HCT116 (cell line): ENCODE data around the gene GRHL3. TPM values are rescaled to one million over a fixed set of nuclear protein-coding genes. Genes with fewer than 3 reads are reported as not detected.

Experiments
- ATAC-seq: fragments of 200-7000 bp; cut with Tn5 transposase; 2 replicates; pipeline ENCODE4 v1.9.1; 2020; ENCODE audit warnings: mild to moderate bottlenecking, moderate library complexity
- BruUV-seq: library from RNA; stranded (reverse); fragments of 400-500 nt; replicated peaks from 2 replicates; lab custom pipeline; 2021; lab: Mats Ljungman, UMichigan
- CTCF ChIA-PET: fragments of 300-600 bp; sonication (Branson Sonifier 250); formaldehyde crosslinking; loops from one replicate; lab custom pipeline; 2021; ENCODE audit warnings: antibody characterized with exemption; lab: Charles Lee
- POLR2A ChIA-PET: fragments of 300-600, 350-600 bp; sonication (Branson Sonifier 250); formaldehyde crosslinking; loops from one replicate; lab custom pipeline; 2021; ENCODE audit warnings: antibody characterized with exemption; lab: Charles Lee
- RAD21 ChIA-PET, 2 experiments: fragments of 300-600 bp; sonication (Branson Sonifier 250); formaldehyde crosslinking; loops; one replicate each; lab custom pipeline; 2023; ENCODE audit warnings: low total read pairs in 2 of 2; ENCODE audit not compliant: uncharacterized antibody in 2 of 2, unreplicated experiment in 2 of 2, low non-redundant PET in 1 of 2; lab: Charles Lee
- DNase-seq: peaks from one replicate; pipeline ENCODE4 v3.0.0-alpha.2; 2010; ENCODE audit warnings: low read depth, low spot score
- H2AFZ ChIP-seq: fragments of 200-600 bp; shearing (Covaris generic), sonication (generic); 2 replicates; pipeline ENCODE4 v1.6.1; 2017; ENCODE audit warnings: low read depth, mixed run types, mixed read lengths, antibody characterized with exemption, low read length; ENCODE audit not compliant: poor library complexity, severe bottlenecking
- H3K27ac ChIP-seq: 2 replicates; pipeline ENCODE4 v1.5.1; 2012; ENCODE audit warnings: low read depth, low read length
- H3K27me3 ChIP-seq: fragments of 200-600 bp; sonication (generic); 2 replicates; pipeline ENCODE4 v1.6.1; 2016; ENCODE audit warnings: mixed run types, low read length, mixed read lengths; ENCODE audit not compliant: insufficient read depth
- H3K36me3 ChIP-seq, 2 experiments: fragments of 200-500 bp in 1 of 2; fragments of 200-600 bp in 1 of 2; sonication (Bioruptor generic) in 1 of 2; sonication (generic) in 1 of 2; 2 replicates each; pipeline versions ENCODE4 v1.5.1 to v1.6.1; 2014 to 2016; ENCODE audit warnings: low read length in 2 of 2, inconsistent platforms in 1 of 2, mixed read lengths in 1 of 2, mixed run types in 1 of 2; ENCODE audit not compliant: insufficient read depth in 2 of 2, control insufficient read depth in 1 of 2
- H3K4me1 ChIP-seq, 2 experiments: fragments of 200-600 bp in 1 of 2; sonication (generic) in 1 of 2; 2 replicates each; pipeline versions ENCODE4 v1.5.1 to v1.6.1; 2012 to 2017; ENCODE audit warnings: low read length in 2 of 2, inconsistent platforms in 1 of 2, mild to moderate bottlenecking in 1 of 2, mixed read lengths in 1 of 2, mixed run types in 1 of 2, moderate library complexity in 1 of 2; ENCODE audit not compliant: insufficient read depth in 2 of 2, control insufficient read depth in 1 of 2
- H3K4me2 ChIP-seq: fragments of 200-600 bp; sonication (generic); 2 replicates; pipeline ENCODE4 v1.6.1; 2017; ENCODE audit warnings: mixed run types, low read length, mixed read lengths
- H3K4me3 ChIP-seq, 2 experiments: fragments of 200-600 bp in 1 of 2; sonication (generic) in 1 of 2; replicated peaks in 1 of 2; 2 replicates each; pipeline ENCODE4 v1.5.1; 2011 to 2016; ENCODE audit warnings: low read length in 2 of 2, control low read depth in 1 of 2, low read depth in 1 of 2, mild to moderate bottlenecking in 1 of 2, mixed read lengths in 1 of 2, mixed run types in 1 of 2
- H3K79me2 ChIP-seq: fragments of 200-600 bp; sonication (generic); 2 replicates; pipeline ENCODE4 v1.6.1; 2017; ENCODE audit warnings: mild to moderate bottlenecking, mixed run types, low read length, moderate library complexity, mixed read lengths; ENCODE audit not compliant: insufficient read depth
- H3K9ac ChIP-seq: fragments of 200-600 bp; sonication (generic); 2 replicates; pipeline ENCODE4 v1.6.1; 2016; ENCODE audit warnings: low read length, mixed read lengths
- H3K9me2 ChIP-seq: fragments of 200-600 bp; sonication (generic), shearing (Covaris generic); 2 replicates; pipeline ENCODE4 v1.6.1; 2017; ENCODE audit warnings: mixed run types, mild to moderate bottlenecking, moderate library complexity; ENCODE audit not compliant: insufficient read depth
- H3K9me3 ChIP-seq, 2 experiments: fragments of 200-500 bp in 1 of 2; fragments of 200-600 bp in 1 of 2; sonication (Bioruptor generic) in 1 of 2; sonication (generic) in 1 of 2; 2 replicates each; pipeline ENCODE4 v1.6.1; 2014 to 2017; ENCODE audit warnings: low read length in 2 of 2, mixed read lengths in 2 of 2, inconsistent platforms in 1 of 2, low read depth in 1 of 2, mild to moderate bottlenecking in 1 of 2, mixed run types in 1 of 2, moderate library complexity in 1 of 2; ENCODE audit not compliant: control insufficient read depth in 1 of 2, insufficient read depth in 1 of 2
- H4K20me1 ChIP-seq: fragments of 200-600 bp; sonication (generic), shearing (Covaris generic); 2 replicates; pipeline ENCODE4 v1.6.1; 2017; ENCODE audit warnings: mixed run types, mild to moderate bottlenecking, moderate library complexity; ENCODE audit not compliant: insufficient read depth
- ATF3 ChIP-seq: IDR thresholded peaks from 2 replicates; pipeline ENCODE4 v1.6.1; 2012
- CBX3 ChIP-seq: IDR thresholded peaks from 2 replicates; pipeline ENCODE4 v1.6.1; 2012; ENCODE audit warnings: low read depth
- CEBPB ChIP-seq: IDR thresholded peaks from 2 replicates; pipeline ENCODE4 v1.6.1; 2012; ENCODE audit warnings: low read depth
- ELF1 ChIP-seq: IDR thresholded peaks from 2 replicates; pipeline ENCODE4 v1.6.1; 2012; ENCODE audit warnings: low read depth, borderline replicate concordance
- EZH2 ChIP-seq: fragments of 200-600 bp; sonication (generic); IDR thresholded peaks from 2 replicates; pipeline ENCODE4 v1.6.1; 2017; ENCODE audit warnings: antibody characterized with exemption, mixed run types
- EZH2phosphoT487 ChIP-seq: fragments of 200-600 bp; IDR thresholded peaks from 2 replicates; pipeline ENCODE4 v1.6.1; 2018; ENCODE audit warnings: antibody characterized with exemption, borderline replicate concordance
- FOSL1 ChIP-seq: IDR thresholded peaks from 2 replicates; pipeline ENCODE4 v1.6.1; 2012; ENCODE audit warnings: low read depth
- JUND ChIP-seq: IDR thresholded peaks from 2 replicates; pipeline ENCODE4 v1.6.1; 2012
- MAX ChIP-seq: IDR thresholded peaks from 2 replicates; pipeline ENCODE4 v1.6.1; 2012
- POLR2A ChIP-seq: IDR thresholded peaks from 2 replicates; pipeline ENCODE4 v1.7.0; 2011; ENCODE audit warnings: borderline replicate concordance; ENCODE audit not compliant: insufficient read depth, insufficient read length; ENCODE audit errors: extremely low read depth
- POLR2AphosphoS5 ChIP-seq: IDR thresholded peaks from 2 replicates; pipeline ENCODE4 v1.6.1; 2011; ENCODE audit warnings: mild to moderate bottlenecking, low read depth, low read length, moderate library complexity
- RAD21 ChIP-seq: IDR thresholded peaks from 2 replicates; pipeline ENCODE4 v1.6.1; 2012; ENCODE audit warnings: low read depth, mild to moderate bottlenecking
- SIN3A ChIP-seq: IDR thresholded peaks from 2 replicates; pipeline ENCODE4 v1.6.1; 2012; ENCODE audit warnings: low read depth
- SRF ChIP-seq: IDR thresholded peaks from 2 replicates; pipeline ENCODE4 v1.6.1; 2012; ENCODE audit warnings: low read depth
- TCF7L2 ChIP-seq: IDR thresholded peaks from 2 replicates; pipeline ENCODE4 v1.7.0; 2011; ENCODE audit warnings: borderline replicate concordance, inconsistent platforms; ENCODE audit not compliant: insufficient read depth, insufficient read length; ENCODE audit errors: extremely low read depth
- YY1 ChIP-seq: IDR thresholded peaks from 2 replicates; pipeline ENCODE4 v1.6.1; 2011; ENCODE audit warnings: low read length, low read depth, moderate library complexity, mild to moderate bottlenecking; ENCODE audit not compliant: insufficient replicate concordance; ENCODE audit errors: extremely low read depth
- ZNF274 ChIP-seq: fragments of 200-500 bp; sonication (Bioruptor generic); IDR thresholded peaks from 2 replicates; pipeline ENCODE4 v1.6.1; 2014; ENCODE audit warnings: mild to moderate bottlenecking, low read depth, low read length, inconsistent platforms
- intact Hi-C: fragments of 100-400 bp; cut with micrococcal nuclease; formaldehyde crosslinking; loops from 2 replicates; pipeline ENCODE4 v1.10.0; 2022
- total RNA-seq: library from RNA; stranded (reverse); gene quantifications from one replicate; pipeline ENCODE4 v1.2.1, GENCODE V29; 2021; ENCODE audit not compliant: unreplicated experiment

GRHL3 gene
- total RNA-seq, 1 experiment from 2014 or later = 1.0 TPM

GRCh38 chr1:24337455-24337854 lies 18.3 kb downstream of the GRHL3 start:
- no peak overlapping the region for H2AFZ ChIP-seq
- no peak for DNase-seq
- no peaks in the 10 kb centered on the region for H3K4me1 ChIP-seq
- no peak overlapping the region for H3K4me2 ChIP-seq
- no peak overlapping the region for H3K9ac ChIP-seq
- no peaks in the 10 kb centered on the region for H3K36me3 ChIP-seq
- no peak for TF ChIP-seq TCF7L2
- TF ChIP-seq FOSL1 = no peak
- no peak for TF ChIP-seq EZH2
- TF ChIP-seq CEBPB = no peak
- TF ChIP-seq YY1 = no peak
- TF ChIP-seq JUND = no peak
- TF ChIP-seq RAD21 = no peak
- no peak for TF ChIP-seq ATF3
- TF ChIP-seq MAX = no peak
- TF ChIP-seq POLR2AphosphoS5 = no peak
- no peak for TF ChIP-seq SRF
- TF ChIP-seq ZNF274 = no peak
- no peak for TF ChIP-seq SIN3A
- no peak for TF ChIP-seq POLR2A
- TF ChIP-seq CBX3 = no peak
- no peak for TF ChIP-seq ELF1
- no peak for TF ChIP-seq EZH2phosphoT487
- TF ChIP-seq, all 23 proteins: peak for 0
- Histone ChIP-seq H3K27ac (no peak overlapping the region), H3K9me3 (no peaks in the 10 kb centered on the region), H3K27me3 (peaks cover 21% of the 10 kb centered on the region; the same call in 1 of the 2 replicates), H3K9me2 (no peaks in the 10 kb centered on the region), H3K4me3 (no peak overlapping the region), H3K79me2 (no peaks in the 10 kb centered on the region), H4K20me1 (no peaks in the 10 kb centered on the region)
- intact Hi-C loops = no loop called here
- ChIA-PET CTCF (no interaction called here), RAD21 (no interaction called here), POLR2A (no interaction called here)
- no TSS peak for BruUV-seq
- no peak for ATAC-seq
